ENCODE data around the gene DYNLT2. TPM values are rescaled to one million over a fixed set of nuclear protein-coding genes. Genes with fewer than 3 reads are reported as not detected.

Gene DYNLT2
- total RNA-seq, 2 experiments from 2014 or later = 2.2 to 2.4 TPM

- ChIA-PET CTCF (no interaction called here), POLR2A (interaction anchor here (0.6 kb wide), 1 partner anchor 594 kb away, joined by 3 read pairs; no protein-coding TSS in a partner anchor)
- no peak for DNase-seq
- peaks cover 27% of the 10 kb centered on the region for H3K36me3 Mint-ChIP-seq (ENCODE audit: low read depth)
- H3K4me1 Mint-ChIP-seq (ENCODE audit: low read depth) = no peaks in the 10 kb centered on the region
- no peak overlapping the region for H3K27ac Mint-ChIP-seq
- TF ChIP-seq, protein P1, sequence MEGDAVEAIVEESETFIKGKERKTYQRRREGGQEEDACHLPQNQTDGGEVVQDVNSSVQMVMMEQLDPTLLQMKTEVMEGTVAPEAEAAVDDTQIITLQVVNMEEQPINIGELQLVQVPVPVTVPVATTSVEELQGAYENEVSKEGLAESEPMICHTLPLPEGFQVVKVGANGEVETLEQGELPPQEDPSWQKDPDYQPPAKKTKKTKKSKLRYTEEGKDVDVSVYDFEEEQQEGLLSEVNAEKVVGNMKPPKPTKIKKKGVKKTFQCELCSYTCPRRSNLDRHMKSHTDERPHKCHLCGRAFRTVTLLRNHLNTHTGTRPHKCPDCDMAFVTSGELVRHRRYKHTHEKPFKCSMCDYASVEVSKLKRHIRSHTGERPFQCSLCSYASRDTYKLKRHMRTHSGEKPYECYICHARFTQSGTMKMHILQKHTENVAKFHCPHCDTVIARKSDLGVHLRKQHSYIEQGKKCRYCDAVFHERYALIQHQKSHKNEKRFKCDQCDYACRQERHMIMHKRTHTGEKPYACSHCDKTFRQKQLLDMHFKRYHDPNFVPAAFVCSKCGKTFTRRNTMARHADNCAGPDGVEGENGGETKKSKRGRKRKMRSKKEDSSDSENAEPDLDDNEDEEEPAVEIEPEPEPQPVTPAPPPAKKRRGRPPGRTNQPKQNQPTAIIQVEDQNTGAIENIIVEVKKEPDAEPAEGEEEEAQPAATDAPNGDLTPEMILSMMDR (IDR thresholded peaks at IDR 0.05) = no peak
- peaks cover 1% of the 10 kb centered on the region for H3K9me3 Mint-ChIP-seq
- H3K4me3 Mint-ChIP-seq = no peak overlapping the region
- no peak for ATAC-seq
- intact Hi-C loops (cut with micrococcal nuclease) = no loop called here
- peaks cover 3% of the 10 kb centered on the region for H3K27me3 Mint-ChIP-seq
Measured at GRCh38 chr6:169783971-169784820, 32.8 kb upstream of the DYNLT2 start.

- Mint-ChIP-seq H3K4me1 (ENCODE audit: low read depth) (no peaks in the 10 kb centered on the region), H3K9me3 (peaks cover 1% of the 10 kb centered on the region), H3K36me3 (ENCODE audit: low read depth) (peaks cover 27% of the 10 kb centered on the region), H3K4me3 (no peak overlapping the region), H3K27me3 (no peaks in the 10 kb centered on the region), H3K27ac (no peak overlapping the region)
- no peak for DNase-seq
- ChIA-PET CTCF (no interaction called here), POLR2A (interaction anchor here (0.6 to 0.7 kb wide), 2 partner anchors 28 to 595 kb away, joined by 3 read pairs; no protein-coding TSS in a partner anchor)
- no peak for ATAC-seq
- TF ChIP-seq, protein P1 (IDR thresholded peaks at IDR 0.05) = no peak
- intact Hi-C loops (cut with micrococcal nuclease) = no loop called here
Measured at GRCh38 chr6:169783401-169783800, 32.0 kb upstream of the DYNLT2 start.

DNA sequence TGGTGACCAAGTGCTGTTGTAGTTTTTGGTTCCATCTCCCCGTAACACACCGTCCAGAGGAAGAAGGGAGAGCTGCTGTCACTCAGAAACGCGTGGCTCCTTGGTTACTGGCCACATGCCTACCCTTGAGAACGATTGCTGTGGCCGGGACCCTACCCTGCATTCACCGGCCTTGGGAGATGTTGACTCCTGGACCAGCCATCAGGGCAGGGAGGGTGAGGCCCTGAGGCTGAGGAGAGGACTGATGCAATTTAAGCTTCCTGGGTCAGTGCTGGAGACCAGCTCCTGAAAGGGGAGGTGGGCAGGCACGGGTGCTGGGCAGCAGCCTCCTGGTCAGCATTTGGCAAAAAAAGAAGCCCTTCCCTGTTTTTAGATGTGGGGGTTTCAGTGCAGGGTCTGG lies 31.6 kb upstream of the DYNLT2 start:
- ChIA-PET POLR2A (interaction anchor here (0.7 kb wide), 1 partner anchor 29 kb away, joined by 3 read pairs; no protein-coding TSS in a partner anchor), CTCF (no interaction called here)
- H3K27ac Mint-ChIP-seq = no peak overlapping the region
- H3K36me3 Mint-ChIP-seq (ENCODE audit: low read depth) = peaks cover 27% of the 10 kb centered on the region
- ATAC-seq (no peak), DNase-seq (no peak)
- TF ChIP-seq, protein P1 (IDR thresholded peaks at IDR 0.05) = no peak
- intact Hi-C loops (cut with micrococcal nuclease) = no loop called here
- no peaks in the 10 kb centered on the region for H3K27me3 Mint-ChIP-seq
- H3K4me1 Mint-ChIP-seq (ENCODE audit: low read depth) = no peaks in the 10 kb centered on the region
- H3K4me3 Mint-ChIP-seq = no peak overlapping the region
- H3K9me3 Mint-ChIP-seq = peaks cover 1% of the 10 kb centered on the region

DNA sequence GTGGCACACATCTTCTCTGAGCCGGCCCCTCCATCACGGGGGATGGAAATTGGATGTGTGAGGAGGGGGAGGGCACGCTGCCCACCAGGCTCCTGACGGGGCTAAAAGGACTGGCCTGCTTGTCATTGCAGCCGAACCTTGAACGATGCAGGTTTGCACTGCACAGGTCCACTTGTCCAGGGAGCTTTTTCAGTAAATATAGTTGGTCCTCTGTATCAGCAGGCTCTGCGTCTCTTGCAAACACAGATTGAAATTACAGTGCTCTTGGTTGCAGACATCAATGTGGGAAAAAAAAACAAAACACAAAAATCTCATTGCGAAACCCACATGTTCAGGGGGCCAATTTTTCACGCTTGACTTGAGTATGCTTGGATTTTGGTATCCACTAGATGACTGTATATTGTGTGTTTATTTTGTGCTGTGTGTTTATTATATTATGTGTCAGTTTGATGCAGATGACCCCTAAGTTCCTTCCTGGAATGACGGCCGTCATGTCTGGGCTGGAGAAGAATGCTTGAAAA lies 29.3 kb upstream of the DYNLT2 start:
- H3K27ac Mint-ChIP-seq = no peak overlapping the region
- peaks cover 35% of the 10 kb centered on the region for H3K36me3 Mint-ChIP-seq (ENCODE audit: low read depth)
- no peaks in the 10 kb centered on the region for H3K4me1 Mint-ChIP-seq (ENCODE audit: low read depth)
- TF ChIP-seq, protein P1 (IDR thresholded peaks at IDR 0.05) = no peak
- ChIA-PET CTCF (interaction anchor here (1.0 to 2.1 kb wide), 2 partner anchors 9 to 79 kb away, joined by 3 to 7 read pairs; partner anchors contain the start of genes C6orf120 and WDR27), POLR2A (no interaction called here)
- ATAC-seq (no peak), DNase-seq (no peak)
- no peak overlapping the region for H3K4me3 Mint-ChIP-seq
- H3K9me3 Mint-ChIP-seq = peaks cover 1% of the 10 kb centered on the region
- H3K27me3 Mint-ChIP-seq = no peaks in the 10 kb centered on the region
- intact Hi-C loops (cut with micrococcal nuclease) = no loop called here

GRCh38 chr6:169779896-169780295 lies 28.5 kb upstream of the DYNLT2 start:
- ChIA-PET CTCF (interaction anchor here (0.8 to 2.1 kb wide), 3 partner anchors 10 to 78 kb away, joined by 3 to 7 read pairs (median 3); partner anchors contain the start of genes C6orf120 and WDR27), POLR2A (no interaction called here)
- TF ChIP-seq, protein P1 (IDR thresholded peaks at IDR 0.05) = no peak
- Mint-ChIP-seq H3K4me1 (ENCODE audit: low read depth) (no peaks in the 10 kb centered on the region), H3K36me3 (ENCODE audit: low read depth) (peaks cover 35% of the 10 kb centered on the region), H3K4me3 (no peak overlapping the region), H3K9me3 (peaks cover 1% of the 10 kb centered on the region), H3K27ac (no peak overlapping the region), H3K27me3 (no peaks in the 10 kb centered on the region)
- DNase-seq (no peak), ATAC-seq (no peak)
- intact Hi-C loops (cut with micrococcal nuclease) = no loop called here
